ENCODE data around the gene IQGAP2.

Gene IQGAP2

DNA sequence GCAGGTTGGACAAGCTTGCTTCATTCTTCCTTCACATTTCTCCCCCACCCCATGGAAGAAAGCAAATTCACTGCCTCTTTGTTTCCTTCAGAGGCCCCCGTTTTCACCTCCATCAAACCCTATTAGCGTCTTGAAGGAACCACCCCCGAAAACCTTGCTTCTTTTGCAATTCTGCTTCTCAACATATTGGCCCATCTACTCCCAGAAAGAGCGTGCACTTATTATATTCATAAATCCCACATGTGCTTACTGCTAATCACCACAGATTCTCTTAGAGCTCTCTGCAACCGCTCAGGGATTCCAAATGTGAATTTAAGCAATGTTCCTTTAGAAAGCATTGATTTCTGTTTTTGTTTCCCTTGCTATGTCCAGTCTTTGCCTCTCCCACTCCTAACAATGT, 219.0 kb downstream of the IQGAP2 start:
- no peak for DNase-seq

DNA sequence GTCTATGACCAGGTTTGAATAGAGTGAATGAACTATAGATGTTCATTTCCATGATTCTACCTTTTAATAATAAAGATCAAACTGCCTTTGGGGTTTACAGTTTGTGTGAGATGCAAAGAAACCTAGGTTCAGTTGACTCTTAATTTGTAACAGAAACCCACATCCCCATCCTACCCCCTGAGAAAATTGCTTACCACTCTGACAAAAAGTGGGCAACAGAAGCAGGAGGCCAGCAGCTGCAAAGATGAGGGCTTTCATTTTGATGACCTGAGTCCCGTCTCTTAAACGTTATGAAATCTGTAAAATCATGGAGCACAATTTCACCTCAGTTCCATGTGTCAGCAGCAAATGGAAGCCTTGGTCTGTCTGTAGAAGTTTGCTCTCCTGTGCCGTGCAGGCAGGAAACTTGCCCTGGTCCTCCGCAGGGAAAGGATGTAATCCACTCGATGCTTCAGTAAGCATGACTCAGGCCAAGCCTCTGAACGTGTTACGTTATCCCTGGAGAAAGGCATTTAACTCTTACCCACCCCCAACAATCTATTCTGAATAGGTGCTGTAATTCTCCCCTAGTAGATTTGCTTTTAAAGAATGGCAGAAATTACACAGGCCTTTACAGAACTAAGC, 220.0 kb downstream of the IQGAP2 start, which contains the start of gene F2RL2:
Gene F2RL2, minus strand, starts transcription at position 431 of the 624 bp plus-strand sequence. Its CDS starts 173 bp downstream, at position 258.
- DNase-seq = no peak

DNA sequence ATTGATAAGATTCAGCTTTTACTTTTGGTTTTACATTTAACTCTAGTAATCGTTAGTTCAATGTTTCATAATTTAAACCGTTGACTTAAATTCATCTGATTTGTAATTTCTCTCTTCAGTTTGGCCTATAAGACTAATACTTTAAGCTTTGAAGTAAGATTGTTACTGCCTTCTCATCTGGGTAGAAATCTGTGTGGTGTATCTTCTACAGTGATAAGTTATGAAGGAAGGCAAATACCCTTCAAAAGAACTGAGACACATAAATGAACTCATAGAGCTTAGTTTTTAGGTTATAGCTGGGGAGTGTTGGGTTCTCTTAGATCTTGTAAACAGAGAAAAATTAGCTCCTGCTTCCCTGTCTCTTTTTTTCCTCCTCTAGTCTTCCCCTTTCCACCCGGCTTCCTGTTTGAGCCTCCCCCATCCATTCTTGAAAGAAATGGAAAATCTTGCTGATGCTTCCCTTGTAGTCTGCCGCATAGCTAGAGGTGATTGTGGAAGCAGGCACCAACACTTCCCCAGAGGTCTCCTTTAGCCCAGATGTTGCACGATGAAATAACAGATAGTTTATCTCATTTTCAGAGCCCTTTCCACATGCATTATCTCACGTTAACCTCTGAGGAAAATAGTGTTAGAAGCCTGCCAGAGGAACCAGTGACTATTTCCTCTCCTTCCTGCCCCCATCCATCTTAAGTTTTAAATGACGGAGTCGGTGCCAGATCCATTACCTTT, 222.2 kb downstream of the IQGAP2 start:
- DNase-seq = no peak

DNA sequence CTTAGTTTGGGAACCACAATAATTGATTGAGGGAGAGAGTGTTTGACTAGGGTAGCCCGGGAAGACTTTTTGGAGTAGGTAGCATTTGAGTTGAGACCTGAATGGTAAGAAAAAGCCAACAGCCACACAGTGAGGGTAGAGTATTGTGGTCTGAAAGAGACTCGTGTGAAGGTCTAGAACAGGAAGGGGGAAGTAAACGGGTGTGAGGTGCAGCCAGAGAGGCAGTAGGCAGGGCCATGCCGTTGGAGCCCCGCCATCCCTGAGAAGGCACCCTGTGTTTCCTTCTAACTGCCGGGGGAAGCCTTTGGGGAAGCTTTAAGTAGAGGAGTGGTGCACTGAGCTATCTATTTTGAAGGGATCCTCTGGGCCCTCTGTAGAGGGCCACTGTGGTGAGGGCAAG, 223.7 kb downstream of the IQGAP2 start:
- DNase-seq = no peak

DNA sequence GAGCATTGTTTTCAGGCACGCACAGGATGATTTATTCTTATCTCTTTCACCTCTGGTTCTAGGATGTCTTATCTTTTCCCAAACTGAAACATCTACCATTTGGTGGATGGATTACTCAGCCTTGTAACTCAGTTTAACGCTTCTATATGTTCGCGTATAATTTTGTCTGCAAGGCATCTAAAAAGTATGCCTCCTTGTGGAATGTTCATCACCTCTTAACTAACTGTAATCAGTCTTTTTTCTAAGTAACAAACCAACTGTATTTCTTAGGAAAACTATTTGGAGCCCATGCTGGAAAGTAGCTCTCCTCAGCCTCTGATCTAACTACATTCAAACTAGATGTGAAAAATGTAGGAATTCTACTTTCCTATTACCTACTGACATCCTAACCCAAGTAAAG, 231.6 kb downstream of the IQGAP2 start:
- DNase-seq = no peak

DNA sequence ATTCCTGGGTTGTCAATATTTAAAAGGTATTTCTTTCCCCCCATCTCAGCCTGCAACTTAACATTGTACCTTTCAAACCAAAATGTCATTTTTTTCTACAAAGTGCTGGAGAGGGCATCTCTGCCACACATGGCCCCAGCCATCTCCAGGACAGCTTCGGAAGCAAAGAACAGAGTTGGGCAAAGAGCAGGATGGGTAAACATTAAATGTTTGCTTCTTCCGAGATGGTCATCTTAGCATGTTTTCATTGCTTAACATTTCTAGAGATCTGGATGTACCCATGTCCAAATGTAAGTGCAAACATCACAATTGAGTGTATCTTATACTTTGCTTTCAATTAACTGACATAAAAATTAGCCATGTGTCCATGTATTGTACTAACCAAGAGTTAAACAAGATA, 234.4 kb downstream of the IQGAP2 start:
- DNase-seq = no peak

DNA sequence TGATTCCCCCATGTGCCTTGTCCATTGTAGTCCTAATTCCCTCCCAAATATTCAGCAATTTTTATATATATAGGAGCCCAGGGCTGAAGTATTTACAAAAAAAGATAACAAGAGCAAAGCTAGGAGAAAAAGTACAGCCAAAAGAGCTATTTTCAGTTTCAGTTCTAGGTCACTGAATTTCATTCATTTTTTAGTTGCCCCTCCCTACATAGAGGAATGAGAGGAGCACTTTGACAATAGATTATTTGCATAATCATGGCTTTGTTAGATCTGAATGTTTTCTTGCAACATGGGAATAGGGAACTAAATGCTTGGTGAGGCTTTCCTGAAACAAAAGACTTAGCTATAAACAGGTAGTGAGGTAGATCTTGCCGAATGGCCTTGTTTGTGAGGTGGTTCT, 235.4 kb downstream of the IQGAP2 start:
- no peak for DNase-seq

DNA sequence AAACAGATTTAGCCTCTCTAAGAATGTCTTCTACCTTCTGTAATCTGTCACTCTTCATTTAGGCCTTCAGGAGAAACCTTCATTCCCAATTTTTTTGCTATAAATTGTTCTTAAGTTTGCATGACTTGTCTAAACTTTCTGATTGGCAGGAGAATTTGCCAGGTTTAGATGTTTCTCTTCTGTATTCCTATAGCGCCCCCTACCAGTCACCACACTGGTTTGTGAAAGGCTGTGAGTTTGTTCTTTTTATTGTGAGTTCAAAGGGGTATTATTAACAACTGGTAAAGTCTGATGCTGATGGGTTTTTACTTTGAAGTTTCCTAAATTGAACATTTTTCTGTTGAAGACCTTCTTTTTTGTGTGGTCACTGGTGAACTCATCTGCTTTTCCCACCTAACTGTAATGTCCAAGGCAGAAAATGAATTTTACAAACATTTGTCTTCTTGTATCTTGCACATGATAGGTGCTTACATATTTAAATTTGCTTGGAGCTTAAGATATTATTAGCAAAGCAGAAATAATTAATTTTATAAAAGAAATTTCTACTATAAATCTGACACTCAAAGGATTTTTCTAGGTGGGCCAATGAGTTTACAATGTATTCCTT, 238.5 kb downstream of the IQGAP2 start:
- DNase-seq = no peak

DNA sequence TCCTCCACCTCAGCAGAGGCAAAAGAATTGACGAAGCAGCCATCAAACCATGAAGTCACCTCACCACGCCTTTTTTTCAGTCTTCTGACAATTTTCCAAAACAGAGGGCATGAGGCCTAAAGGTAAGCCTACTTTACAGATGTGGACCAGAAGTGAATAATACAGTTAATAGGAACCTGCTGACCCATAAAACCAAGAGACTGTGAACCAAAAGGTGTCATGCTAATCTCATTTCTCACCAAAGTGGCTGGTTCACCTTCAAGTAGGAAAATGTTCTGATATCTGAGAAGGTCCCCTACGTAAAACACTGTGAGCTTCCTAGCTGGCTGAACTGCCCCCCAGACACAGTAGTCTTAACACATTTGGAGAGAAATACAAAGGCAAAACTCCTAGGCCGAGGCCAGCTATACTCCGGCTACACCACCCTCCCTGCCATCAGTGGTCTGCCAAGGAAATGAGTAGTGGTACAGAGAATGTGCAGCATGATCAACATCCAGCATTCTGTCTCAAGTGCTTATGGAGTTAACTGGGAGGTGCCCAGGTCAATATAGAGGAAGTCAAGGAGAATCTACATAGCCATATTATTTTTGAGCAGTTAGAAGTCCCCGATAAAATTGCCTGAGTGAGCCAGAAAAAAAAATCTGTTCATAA, 239.4 kb downstream of the IQGAP2 start:
- no peak for DNase-seq

DNA sequence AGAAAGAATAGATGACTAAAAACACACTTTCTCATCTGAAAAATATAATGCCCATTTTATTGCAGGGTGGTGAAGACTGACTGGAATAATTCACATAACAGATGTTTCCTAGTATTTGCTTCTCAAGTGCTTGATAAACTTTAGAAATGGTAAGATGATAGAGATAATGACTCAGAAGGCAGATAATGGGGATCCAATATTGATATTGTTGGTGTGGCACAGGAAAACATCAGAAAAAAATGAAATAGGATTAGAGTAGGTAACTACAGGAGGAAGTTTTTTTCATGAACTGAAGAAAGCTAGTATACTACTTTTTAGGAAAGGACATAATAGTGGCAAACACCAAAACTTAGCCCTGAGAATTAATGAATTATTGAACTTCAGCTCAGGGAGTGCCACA, 240.3 kb downstream of the IQGAP2 start:
- DNase-seq = no peak

DNA sequence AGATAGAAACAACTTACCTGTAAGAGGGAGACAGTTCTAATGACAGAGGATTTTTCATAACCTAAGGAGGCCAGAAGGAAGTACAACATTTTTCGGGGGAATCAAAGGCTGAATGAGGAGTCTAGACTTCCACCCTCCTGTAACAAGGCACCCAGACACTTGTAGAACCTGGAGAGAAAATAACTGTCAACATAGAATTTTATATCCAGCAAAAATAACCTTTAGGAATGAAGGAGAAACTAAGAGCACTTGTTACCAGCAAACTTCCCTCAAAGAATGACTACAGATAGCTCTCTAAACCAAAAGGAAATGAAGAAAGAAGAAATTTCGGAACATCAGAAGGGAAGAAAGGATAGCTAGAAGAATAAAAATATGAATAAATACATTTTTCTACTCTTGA, 246.1 kb downstream of the IQGAP2 start:
- DNase-seq = no peak

DNA sequence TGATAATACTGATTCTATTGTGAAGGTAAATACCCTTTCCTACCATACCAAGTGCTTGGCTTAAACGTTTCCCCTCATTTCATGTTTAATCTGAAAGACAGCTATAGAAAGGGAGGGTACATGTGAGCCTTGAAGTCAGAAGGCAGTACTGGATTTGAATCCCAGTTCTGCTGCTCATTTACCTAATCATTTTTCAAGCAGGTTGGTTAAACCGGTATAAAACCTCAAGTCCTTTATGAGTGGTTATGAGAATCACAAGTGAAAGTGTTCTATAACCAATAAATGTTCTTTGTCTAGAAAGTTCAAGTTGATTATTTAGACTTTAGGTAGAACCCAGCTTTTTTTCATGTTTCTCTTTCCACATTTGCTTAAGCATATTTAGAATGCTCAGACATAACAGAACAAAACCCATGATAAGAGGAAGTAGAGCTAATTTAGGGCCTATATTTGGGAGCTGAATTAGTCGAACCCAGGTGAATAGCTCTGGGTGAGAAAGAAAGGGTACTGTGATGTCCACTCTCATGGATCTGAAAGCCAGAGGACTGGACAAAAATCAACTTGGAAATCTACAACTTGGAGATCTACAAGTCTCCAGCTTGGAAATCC, 249.8 kb downstream of the IQGAP2 start:
- DNase-seq = no peak

DNA sequence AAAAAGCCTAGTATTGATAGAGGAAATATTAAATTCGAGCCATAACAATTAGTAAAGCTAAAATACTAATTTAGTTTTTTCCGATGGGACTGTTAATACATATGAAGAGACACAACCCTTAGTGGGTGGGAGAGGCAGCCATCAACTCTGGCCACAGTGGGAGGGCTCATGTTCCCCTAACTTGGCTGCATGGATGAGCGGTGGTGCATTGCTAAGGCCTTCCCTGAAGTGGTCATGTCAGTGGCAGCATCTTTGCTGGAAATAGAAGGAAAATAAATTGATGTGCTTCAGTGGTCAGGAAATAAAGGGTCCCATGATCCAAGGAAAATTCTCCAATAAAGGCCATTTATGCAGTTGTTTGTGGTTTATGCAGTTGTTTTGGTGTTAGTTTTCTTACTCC, 254.0 kb downstream of the IQGAP2 start:
- DNase-seq = no peak

DNA sequence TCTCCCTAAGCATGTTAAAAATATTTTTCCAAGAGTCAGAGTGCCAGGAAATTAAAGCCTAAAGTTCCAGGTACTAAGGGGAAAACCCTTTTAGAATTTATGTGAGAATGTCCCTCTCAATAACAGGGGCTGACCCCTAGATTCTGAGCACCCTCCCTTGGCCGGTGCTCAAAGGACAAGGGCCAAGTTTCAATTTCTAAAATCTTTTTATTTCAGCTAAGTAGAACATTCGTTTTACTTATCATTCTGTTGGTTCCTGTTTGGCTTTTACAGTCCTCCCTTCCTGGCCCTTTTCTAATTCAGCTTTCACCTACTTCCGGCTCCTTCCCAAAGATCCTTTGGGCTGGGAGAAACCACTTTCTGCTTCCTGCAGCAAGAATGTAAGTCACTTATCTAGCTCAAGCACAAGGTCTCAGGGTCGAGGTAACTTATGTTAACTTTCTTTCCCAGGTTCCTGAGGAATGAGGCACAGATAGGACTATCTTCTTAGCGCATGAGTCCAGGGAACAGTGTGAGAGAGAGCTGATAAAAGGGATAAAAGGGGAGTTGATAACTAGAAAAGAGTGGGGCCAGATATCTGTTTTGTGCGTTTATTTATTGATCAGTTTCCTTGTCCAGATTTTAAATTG, 254.7 kb downstream of the IQGAP2 start:
- DNase-seq = no peak

DNA sequence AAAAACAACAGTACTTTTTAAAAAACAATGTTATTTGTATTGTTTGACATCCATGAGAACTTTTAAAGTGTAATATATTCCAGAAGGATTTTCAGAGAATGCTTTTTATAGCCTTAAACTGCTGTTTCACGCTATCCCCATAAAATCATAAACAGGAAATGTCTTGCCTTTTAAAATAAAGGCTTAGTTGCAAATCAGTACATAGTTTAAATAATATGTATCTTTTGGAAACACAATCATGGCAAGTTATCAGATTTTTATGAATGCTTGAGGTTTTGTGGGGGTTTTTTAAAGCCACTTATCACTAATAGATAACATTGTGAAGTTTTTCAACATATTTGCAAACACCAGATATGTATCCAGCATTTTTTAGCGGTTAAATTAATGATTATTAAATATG, 257.3 kb downstream of the IQGAP2 start:
- DNase-seq = no peak

DNA sequence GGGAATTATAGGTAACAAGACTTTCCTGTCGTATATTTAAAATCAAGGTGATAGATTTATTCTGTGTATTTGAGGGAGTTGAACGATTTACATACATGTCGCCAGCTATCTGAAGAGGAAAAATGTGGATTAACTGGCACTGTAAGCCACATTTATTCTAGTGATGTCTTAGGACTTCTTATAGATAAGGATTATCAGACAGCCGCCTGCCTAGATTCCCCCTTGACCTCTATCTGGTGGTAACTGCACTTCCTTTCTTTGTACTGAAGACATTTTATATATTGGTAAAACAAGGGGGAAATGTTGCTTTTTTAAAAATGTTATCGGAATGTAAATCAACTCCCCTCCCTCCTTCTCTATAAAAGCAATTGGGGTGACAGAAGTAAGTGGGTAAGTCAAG, 259.4 kb downstream of the IQGAP2 start:
- DNase-seq = no peak

DNA sequence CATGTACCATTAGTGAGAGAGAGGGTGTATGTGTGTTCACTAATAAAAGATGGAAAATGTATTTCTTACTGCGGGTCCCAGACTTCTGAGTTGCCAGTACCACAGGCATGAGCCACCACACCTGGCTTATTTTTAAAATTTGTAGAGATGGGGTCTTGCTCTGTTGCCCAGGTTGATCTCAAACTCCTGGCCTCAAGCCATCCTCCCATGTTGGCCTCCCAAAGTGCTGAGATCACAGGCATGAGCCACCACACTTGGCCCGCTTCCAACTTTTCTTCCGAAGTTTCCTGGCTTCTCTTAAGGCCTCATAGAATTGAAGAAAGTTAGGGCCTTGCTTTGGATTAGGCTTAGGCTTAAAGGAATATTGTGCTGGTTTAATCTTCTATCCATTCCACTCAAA, 260.5 kb downstream of the IQGAP2 start:
- DNase-seq = no peak

DNA sequence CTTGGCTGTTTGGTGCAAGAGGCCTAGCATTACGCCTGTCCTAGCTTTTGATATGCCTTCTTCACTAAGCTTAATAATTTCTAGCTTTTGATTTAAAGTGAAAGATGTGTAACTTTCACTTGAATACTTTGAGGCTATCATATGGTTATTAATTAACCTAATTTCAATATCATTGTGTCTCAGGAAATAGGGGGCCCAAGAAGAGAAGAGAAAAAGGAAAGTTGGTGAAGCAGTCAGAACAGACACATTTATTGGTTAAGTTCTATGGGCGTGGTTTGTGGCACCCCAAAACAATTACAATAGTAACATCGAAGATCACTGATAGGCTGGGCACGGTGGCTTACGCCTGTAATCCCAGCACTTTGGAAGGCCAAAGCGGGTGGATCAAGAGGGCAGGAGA, 261.0 kb downstream of the IQGAP2 start:
- DNase-seq = no peak

DNA sequence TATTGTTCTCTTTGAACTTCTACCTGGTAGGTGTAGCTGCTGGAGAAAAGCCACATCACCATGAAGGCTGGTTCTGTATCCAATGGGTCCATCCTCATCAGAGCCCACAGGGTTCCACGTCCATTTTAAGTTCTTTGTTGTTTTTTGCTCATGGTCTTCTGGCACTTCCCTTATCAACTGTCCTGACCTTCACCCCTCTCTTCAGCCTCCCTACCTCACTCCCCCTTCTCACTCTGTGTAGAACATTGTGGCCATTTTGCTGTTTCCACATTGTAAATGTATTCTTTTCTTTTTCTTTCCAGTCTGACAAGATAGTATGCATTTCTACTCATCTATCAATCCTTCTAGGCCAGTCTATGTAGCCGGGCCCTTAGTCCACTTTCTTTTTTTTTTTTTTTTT, 264.4 kb downstream of the IQGAP2 start:
- no peak for DNase-seq

DNA sequence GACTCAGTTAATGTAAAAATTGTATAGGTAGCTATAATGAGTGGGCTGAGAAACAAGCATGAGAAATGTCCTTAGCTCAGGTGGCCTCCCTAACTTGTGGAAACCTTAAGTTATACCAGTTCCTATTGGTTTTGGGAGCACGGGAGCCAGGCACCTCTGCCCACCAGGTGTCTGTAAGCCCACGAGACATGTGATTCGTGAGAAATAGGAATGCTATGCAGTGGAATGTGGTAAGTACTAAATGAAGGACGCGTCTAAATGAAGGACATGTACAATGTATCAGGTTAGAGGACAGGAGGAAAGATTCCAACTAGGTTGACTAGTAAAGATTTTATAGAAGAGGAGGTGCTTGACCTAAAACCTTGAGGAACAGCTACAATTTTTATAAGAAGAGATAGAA, 266.2 kb downstream of the IQGAP2 start:
- no peak for DNase-seq

DNA sequence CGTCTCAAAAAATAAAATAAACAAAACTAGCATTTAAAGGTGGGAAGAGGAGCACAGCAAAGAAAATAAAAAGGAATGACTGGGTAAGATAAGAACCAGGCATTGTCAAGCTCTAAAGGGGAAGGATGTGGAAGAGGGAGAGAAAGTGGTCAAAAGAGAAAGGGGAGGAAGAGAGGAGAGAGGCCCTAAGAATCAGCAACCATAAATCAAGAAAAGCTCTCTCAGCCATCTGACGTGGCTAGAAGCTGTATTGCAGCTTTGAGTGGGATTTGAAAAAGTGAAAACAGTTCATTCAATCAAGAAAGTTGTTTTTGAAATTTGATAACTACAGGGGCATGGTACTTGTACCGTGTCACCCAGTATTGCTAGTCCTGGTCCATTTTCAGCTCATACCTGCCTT, 267.4 kb downstream of the IQGAP2 start:
- DNase-seq = no peak

DNA sequence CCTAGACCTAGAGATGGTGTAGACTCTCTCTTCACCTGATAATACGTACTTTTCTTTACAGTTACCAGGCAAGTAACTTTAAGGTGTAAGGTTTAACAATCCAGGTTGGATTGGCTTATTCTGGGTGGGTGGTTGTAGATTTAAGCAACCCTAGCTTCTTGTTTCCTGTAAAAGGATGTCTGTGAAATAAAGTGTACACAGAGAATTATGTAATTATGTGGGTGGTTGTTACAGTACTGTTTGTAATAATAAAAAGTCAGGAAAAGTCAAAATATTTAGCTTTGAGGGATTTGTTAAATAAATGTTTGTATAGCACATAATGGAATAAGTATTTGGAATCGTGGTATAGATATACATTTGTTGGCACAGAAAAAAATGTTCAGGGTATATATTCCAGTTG, 269.2 kb downstream of the IQGAP2 start:
- DNase-seq = no peak

DNA sequence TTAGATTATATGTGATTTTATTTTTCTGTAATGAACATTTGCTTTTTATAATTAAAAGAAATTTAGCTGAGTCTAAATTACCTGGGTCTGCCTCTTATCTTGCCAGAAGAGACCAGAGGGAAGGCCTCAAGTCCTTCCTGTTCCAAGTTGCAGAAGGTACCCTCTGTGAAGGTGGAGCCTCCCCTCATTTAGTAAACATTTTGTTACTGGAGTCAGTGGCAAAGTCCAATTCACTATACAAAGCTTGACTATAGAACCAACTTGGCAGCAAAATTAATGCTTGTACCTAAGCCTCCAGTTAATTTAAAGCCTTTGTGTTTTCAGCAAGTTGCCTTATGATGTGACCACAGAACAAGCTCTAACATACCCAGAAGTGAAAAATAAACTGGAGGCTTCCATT, 270.0 kb downstream of the IQGAP2 start:
- no peak for DNase-seq

Measured in cerebellar nuclear complex (tissue), 1 donor.